ENCODE results near the gene PIP5K1B.

Gene PIP5K1B

DNA sequence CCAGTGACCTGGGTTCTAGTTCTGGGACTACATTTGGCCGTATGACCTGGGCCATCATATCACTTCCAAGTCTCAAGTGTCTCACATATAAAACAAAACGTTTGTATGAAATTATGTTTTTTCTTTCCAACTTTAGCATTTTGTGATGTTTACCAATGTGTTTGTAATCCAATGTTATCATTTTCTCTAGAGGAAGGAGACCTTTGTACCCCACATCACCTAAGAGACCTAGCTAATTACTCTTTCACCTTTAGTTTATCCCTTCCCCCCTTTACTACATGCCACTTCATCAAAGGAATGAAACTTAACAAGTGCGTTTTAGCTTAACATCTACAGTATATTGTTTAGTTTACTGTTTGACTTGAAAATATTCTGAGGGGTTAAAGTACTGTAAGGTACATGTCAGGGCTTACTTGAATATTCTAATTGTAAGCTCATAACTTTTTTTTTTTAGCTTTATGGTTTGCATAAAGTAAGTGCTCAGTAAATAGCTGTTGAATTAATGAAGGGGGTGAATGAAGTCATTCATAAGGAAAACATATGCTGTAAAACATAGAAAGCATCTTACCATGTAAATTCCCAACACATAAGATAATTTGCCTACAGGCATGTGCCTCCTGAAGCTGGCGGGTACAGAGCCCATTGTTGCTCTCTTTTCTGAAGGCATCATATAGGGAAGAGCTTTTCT lies 2.9 kb downstream of the PIP5K1B start:
- no peak for DNase-seq (ENCODE audit: low read depth in 1 of 2, low spot score in 1 of 2)

DNA sequence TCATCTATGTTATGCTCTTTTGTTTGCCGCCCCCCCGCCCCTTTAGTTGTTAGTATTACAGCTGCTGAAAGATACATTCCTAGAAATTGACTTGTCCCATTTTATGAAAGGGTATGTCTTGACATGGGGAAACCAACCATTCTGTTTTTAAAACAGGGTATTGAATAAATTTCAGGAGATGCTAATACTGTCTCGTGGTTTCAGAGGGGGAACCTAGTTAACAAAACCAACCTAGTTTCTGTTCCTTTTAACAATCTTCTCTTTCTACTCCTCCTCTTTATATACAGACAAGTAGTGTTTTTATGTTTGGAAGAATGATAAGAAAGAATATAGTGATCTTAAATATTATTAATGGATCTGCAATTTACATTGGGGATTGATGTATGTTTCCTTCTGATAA lies 3.5 kb downstream of the PIP5K1B start:
- DNase-seq (ENCODE audit: low read depth in 1 of 2, low spot score in 1 of 2) = no peak

DNA sequence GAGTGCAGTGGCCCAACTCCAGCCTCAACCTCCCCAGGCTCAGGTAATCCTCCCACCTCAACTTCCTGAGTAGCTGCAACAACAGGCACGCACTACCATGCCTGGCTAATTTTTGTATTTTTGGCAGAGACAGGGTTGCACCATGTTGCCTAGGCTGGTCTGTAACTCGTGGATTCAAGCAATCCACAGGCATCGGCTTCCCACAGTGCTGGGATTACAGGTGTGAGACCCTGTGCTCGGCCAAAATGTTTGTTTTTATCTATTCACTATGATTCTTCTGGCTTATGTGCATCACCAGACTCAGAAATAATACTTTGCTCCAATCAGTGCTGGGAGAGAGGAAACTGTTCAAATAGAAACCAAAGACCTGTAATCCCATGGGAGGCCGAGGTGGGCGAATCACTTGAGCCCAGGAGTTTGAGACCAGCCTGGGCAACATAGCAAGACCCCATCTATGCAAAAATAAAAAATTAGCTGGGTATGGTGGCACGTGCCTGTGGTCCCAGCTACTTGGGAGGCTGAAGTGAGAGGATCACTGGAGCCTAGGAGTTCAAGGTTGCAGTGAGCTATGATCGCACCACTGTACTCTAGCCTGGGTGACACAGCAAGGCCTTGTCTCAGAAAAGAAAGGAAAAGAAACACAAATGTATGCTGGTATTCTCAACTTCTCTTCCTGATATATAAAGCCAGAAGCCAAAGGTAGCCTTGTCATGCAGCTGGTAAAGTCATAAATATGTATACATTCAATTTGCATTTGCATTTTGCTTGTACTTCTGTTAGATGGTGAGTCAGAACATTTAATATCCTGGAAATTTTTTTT lies 4.5 kb downstream of the PIP5K1B start:
- DNase-seq (ENCODE audit: low read depth in 1 of 2, low spot score in 1 of 2) = no peak

DNA sequence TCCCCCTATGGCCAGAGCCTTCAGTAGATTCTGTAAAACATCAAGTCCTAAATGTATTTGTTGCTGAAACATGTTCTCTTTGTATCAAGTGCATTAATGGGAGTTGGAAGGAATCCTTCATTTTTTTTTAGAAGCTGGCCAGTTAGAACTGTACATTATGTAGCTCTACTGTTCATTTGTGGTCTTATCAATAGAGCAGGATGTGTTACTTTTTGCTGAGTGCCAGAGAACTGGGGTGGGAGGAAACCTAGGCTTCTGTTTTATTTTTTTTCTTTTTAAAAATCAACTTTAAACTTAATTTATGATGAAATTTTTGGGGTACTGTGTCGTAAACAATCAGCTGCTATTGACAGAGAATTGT lies 5.1 kb downstream of the PIP5K1B start:
- no peak for DNase-seq (ENCODE audit: low read depth in 1 of 2, low spot score in 1 of 2)

DNA sequence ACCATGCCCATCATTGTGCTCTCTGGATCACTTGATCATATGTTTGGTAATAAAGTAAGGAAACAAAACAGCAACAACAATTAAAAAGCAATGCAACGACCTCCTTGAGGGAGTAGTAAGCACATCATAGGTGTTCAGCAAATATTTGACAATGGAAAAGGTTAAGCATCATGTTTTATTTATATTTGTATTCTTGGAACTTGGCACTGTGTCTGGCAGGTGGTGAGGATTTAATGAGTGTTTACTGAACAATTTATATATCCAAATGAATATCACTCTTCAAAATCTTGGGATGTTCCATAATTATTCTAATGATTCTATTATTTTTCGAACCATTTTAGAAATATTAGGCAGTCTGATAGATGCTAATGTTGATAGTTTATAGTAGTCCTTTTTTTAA lies 6.2 kb downstream of the PIP5K1B start:
- no peak for DNase-seq (ENCODE audit: low read depth in 1 of 2, low spot score in 1 of 2)

DNA sequence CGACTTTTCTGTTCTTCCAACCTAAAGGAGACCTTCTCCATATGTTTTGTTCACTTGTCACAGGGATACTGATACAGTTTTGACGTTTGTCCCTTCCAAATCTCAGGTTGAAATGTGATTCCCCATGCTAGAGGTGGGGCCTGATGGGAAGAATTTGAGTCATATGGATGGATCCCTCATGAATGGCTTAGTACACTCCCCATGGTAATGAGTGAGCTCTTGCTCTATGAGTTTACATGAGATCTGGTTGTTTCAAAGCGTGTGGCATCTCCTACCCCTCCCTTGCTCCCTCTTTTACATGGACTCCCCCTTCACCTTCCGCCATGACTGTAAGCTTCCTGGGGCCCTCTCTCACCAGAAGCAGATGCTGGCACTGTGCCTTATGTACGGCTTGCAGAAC lies 6.9 kb downstream of the PIP5K1B start:
- DNase-seq (ENCODE audit: low read depth in 1 of 2, low spot score in 1 of 2) = no peak

DNA sequence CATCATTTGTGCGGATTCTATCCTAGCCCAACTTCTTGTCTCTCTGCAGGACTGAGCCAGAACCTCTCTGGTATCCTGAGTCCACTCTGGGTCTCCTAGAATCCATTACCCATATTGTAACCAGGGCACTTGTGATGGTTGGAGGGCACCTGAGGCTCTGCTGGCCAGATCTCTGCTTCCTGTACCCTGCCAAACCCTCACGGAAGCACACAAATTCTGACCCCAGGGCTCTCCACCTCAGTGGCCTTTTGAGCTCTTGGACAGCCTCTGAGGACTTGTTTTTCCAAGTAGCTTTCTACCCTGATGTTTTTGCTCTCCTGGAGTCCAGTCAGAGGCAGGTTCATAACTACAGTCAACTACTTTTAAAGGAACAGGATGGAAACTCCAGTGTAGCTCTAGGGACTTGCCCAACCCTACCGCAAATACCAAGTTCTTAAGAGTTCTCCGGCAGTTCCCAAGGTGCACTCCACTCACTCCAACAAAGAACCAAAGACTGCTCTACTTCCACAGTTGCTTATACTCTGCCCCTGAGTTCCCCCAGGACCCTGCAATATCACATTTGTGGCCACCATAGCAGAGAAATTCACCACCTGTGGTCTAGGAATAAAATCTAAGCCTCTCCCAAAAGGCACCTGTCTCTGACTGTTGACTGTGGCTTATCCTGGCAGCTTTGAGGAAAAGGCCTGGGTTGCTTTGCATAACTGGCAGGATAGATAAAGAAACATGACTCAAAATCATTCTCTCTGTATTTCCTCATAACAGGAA lies 9.6 kb downstream of the PIP5K1B start:
- no peak for DNase-seq (ENCODE audit: low read depth in 1 of 2, low spot score in 1 of 2)

DNA sequence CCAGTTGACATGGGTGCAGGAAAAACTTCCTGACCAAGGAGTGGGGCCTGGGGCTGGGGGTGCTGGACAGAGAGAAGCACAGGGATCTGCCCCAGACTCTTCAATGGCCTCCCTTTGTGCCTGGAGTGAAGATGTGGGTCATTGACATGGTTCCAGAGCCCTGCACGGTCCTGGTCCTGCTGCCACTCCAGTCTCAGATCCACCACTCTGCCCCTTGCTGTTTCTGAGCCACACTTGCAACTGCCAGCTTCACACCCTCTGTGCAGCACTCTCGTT lies 10.1 kb downstream of the PIP5K1B start:
- no peak for DNase-seq (ENCODE audit: low read depth in 1 of 2, low spot score in 1 of 2)

DNA sequence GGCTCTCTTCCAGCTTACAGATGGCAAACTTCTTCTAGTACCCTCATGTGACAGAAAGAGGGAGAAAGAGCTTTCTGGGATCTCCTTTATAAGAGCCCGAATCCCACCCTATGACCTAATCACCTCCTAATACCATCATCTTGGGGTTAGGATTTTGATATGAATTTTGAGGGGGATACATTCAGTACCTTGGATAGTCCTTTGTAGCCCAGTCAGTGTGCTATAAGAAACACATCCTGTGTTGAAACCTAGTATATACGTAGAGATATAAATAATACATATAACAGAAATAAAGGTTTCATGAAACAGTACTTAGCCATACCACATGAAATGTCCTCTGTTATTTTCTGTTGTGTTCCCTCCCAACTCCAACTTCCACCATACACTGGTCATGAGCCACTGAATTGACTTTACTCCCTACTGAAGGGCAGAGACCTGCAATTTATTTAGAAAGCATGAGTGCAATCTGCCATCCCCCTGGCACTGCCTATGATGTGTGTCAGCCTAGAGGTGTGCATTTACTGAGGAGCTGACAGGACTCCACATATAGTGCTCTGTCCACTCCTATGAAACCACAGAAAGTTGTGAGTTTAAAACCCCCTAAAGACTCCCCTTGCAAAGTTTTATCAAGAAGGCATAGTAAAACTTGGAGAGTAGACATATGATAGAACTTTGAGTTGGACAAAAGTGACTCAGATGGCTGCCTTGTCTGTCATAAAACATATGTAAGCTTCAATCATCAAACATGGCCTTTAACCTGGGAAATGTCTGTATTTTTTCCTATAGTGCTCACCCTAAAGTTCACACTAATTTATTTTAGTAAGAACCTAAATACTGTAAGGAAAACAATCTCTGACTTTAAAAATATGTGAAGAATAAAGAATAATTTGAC lies 12.8 kb downstream of the PIP5K1B start:
- DNase-seq (ENCODE audit: low read depth in 1 of 2, low spot score in 1 of 2) = no peak

DNA sequence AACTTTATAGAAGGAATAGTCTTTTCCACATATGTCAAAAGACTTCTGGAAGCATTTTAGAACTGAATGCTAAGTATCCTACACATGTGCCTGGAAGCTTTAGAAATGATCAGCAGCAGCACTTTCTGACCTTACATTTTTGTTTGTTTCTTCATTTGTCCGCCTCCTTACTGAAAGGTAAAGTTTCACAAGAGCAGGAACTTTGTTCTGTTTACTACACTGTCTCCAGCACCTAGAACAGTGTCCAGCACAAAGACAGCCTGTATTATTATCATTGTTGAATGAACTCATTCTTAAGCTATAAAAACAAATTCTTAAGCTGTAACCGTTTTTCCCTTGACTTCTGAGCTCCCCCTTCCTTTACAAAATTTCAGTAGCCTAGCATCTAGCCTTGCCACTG lies 14.8 kb downstream of the PIP5K1B start:
- DNase-seq (ENCODE audit: low read depth in 1 of 2, low spot score in 1 of 2) = no peak

DNA sequence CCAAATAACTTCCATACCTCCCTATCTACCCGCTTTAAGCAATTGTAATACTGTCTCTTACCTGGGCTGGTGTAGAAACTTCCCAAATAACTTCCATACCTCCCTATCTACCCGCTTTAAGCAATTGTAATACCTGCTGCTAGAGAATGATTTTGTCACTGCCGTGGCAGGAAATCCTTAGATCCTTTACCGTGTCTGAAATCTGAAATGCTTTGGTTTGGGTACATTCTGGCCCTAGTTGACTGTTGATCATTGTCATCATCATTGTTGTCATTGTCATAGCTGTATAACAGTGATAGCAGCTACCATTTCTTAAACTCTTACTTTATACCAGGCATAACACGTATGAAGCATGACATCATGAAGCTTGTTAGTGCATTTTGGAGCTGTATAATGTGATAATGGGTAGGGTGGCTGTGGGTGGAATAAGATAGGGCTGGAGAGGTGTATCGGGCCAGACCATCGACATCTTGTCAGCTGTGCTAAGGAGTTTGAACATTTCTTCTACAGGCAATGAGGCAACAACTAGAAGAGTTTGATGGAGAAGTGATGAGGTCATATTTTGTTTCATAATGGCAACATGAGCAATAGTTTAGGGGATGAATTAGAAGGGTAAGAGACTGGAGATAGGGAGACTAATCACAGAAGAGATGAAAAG lies 15.7 kb downstream of the PIP5K1B start:
- no peak for DNase-seq (ENCODE audit: low read depth in 1 of 2, low spot score in 1 of 2)

DNA sequence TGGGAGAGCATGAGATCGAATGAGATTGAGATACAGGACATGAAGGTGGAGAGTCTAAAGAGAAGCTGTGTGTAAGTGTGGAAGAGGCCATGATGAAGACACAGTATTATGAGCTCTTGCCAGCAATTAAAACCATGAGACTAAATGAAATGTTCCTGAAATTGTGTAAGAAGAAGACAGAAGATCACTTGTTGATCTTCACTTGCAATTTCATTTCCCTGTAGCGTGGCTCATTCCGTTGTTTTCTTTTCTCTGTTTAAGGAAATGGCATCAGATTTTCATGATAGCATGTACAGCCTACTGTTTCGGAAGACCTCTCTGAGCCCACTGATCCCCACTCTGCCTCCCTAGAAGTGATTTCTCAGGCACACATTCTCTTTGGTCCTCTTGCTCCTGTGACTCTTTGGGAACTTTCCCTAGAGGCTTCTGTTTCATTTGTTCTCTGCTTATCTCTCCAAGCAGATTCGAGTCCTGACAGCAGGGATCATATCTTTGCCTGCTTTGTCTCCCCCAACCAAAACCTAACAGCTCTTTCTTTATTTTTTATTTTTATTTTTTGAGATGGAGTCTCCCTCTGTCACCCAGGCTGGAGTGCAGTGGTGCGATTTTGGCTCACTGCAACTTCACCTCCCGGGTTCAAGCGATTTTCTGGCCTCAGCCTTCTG lies 16.8 kb downstream of the PIP5K1B start:
- no peak for DNase-seq (ENCODE audit: low read depth in 1 of 2, low spot score in 1 of 2)

DNA sequence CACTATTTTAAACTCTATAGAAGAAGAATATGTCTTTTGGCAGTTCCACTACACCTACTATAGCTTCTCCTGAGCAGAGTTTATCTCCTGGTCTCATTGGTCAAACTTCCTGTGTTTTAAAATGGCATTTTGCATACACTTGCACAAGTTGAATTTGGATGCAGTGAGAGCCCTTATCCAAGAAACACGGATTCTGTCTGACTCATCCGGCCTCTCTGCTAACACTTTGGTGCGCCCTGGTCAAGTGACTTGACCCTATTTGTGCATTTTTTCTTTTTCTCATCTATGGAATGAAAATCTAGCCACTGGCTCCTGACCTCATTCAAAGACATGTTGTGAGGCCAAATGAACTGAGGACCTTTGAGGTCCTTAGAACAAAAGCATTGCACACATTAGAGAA lies 20.0 kb downstream of the PIP5K1B start:
- no peak for DNase-seq (ENCODE audit: low read depth in 1 of 2, low spot score in 1 of 2)

DNA sequence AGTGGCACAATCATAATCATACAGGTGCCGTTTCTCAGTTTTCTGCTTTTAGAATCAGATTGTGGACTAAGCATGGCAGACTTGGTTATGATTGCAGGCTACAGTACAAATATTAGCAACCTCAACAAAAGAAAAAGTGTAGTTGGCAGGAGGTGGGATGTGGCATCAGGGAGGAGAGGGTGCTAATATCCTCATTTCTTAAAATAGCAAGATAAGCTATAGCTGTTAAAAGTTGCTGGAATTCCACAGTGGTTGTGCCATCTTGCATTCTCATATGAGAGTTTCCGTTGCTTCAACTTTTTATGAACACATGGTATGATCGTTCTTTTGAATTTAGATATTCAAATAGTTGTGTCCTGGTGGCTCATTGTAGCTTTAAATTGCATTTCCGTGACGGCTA lies 21.4 kb downstream of the PIP5K1B start:
- DNase-seq (ENCODE audit: low read depth in 1 of 2, low spot score in 1 of 2) = no peak

DNA sequence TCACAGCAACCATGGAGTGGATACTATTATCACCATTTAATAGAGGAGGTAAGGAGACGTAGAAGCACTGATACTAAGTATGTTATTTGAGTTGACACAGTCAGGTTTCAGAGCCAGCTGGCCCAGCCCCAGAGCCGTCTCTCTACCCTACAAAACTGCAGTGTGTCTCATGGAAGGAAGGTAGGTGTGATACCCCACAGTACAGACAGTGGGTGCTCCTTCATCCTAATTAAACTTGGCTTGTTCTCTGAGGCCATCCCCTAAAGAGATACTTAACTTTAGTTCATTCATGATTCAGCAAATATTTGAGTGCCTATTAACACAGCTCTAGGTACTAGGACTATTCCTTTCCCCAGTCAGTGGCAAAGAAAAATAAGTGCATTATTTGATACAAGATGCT lies 22.6 kb downstream of the PIP5K1B start:
- no peak for DNase-seq (ENCODE audit: low read depth in 1 of 2, low spot score in 1 of 2)

DNA sequence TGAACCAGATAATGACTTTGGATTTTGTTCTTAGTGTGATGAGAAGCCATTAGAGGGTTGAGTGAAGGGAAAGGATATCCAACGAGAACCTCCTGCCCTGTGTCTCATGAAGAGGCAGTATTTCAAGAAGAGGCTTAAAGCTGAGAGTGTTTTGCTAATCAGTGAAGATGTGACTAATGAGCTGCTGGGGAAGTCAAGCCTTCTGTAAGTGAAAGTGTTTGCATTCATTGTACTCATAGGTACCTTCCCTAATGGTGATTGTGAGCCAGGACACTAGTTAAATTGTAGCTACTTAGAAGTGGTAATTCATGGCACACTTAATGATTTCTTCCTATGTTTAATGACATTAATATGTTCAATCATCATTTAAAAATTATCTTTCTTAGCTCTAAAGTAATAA lies 23.7 kb downstream of the PIP5K1B start:
- no peak for DNase-seq (ENCODE audit: low read depth in 1 of 2, low spot score in 1 of 2)

DNA sequence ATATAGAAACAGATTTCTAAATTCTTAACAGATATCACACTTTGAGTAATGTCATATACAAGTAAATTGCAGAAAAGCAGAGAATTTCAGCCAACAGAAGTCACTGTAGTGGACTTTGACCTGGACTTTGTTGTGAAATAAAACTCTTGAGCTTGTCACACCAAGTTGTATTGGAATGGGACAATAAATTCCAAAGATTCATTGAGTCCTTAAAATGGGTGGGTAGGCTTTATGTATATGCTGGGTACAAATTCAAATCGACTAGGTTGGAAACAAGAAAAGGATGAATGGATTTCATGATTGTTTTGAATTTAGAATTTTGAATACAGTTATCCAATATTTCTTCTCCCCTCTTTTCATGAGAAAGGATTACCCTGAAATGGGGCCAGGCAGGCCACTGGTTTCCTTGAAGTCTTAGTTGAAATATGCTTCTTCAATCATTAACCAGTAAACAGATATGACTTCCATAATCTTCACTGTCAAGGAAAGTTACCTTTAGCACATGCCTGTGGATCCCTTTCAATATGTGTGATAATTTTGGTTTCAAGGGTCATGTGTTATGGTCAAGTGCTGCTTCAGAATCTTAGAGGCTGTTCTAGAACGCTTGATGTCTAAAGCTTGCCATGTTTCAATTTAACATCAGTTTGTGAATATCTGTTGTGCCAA lies 25.7 kb downstream of the PIP5K1B start:
- no peak for DNase-seq (ENCODE audit: low read depth in 1 of 2, low spot score in 1 of 2)

DNA sequence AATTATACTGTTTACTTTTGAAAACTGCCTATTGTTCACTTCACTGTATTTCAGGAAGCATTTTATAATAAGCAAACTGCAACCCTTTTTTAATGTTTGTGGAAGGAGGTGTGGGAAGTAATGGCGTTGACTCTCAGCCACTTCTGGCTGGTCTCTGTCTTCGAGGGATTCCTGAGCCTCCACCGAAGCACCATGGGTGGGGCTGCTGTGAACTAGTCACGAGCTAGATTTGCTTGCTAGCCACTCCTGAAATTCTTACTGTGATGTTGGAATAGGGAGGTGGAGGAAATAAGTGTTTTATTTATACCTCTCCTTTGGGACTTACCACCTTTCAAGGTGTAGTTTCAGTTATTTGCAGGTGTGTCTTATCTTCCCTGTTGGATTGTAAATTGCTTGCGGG lies 26.8 kb downstream of the PIP5K1B start:
- no peak for DNase-seq (ENCODE audit: low read depth in 1 of 2, low spot score in 1 of 2)

DNA sequence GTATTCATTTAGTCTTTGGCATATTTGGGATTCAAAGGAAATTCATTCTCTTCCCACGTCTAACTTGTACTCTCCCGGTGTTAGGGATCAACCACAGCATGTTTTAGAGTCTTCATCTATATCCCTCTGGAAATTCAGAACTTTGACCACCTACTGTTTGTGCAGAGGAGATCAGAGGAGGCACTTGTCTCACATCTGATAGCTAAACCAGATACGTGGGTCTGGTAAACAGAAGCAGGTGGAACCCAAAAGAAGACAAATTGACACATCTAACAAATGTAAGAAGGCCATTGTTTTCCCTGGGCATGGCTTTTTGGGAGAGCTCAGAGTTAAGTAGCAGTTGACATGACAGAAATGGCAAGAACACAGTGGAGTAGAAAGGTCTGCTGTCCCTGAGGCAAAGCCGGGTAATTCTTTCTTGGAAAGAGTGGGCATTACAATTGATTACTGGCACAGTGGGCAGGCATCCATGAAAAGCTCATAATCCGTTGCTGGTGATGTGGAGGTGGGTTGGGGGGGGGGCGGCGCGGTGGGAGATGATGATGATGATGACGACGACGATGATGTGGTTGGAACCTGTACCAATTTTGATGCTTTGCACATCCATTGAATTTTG lies 27.5 kb downstream of the PIP5K1B start:
- no peak for DNase-seq (ENCODE audit: low read depth in 1 of 2, low spot score in 1 of 2)
